Endothelial cell of umbilical vein (primary cell): Measurements from ENCODE around the gene ZP1.

ENCODE experiments used
- CTCF ChIP-seq, 2 donors: IDR thresholded peaks; 1 replicate in 1 of 2; 2 replicates in 1 of 2; pipeline ENCODE4 v1.5.1; 2011; ENCODE audit warnings: low read length in 2 of 2, mild to moderate bottlenecking in 2 of 2, moderate library complexity in 2 of 2, control low read depth in 1 of 2, inconsistent platforms in 1 of 2, low read depth in 1 of 2; ENCODE audit not compliant: insufficient read depth in 1 of 2; ENCODE audit errors: extremely low read depth in 1 of 2
- EZH2 ChIP-seq: IDR thresholded peaks from 2 replicates; pipeline ENCODE4 v1.6.1; 2012; ENCODE audit warnings: borderline replicate concordance, low read depth, mild to moderate bottlenecking, moderate library complexity, low read length, inconsistent platforms; ENCODE audit not compliant: severe bottlenecking
- FOS ChIP-seq: IDR thresholded peaks from 2 replicates; pipeline ENCODE4 v1.6.1; 2011; ENCODE audit warnings: mild to moderate bottlenecking, low read length, moderate library complexity, borderline replicate concordance; ENCODE audit not compliant: insufficient read depth
- GATA2 ChIP-seq: IDR thresholded peaks from 2 replicates; pipeline ENCODE4 v1.7.0; 2011; ENCODE audit warnings: low read depth, mild to moderate bottlenecking, moderate library complexity, mixed read lengths, low read length; ENCODE audit not compliant: insufficient read length, insufficient read depth
- JUN ChIP-seq: IDR thresholded peaks from 2 replicates; pipeline ENCODE4 v1.6.1; 2011; ENCODE audit warnings: borderline replicate concordance, low read depth; ENCODE audit not compliant: insufficient read length, insufficient read depth
- MAX ChIP-seq: IDR thresholded peaks from 2 replicates; pipeline ENCODE4 v1.6.1; 2011; ENCODE audit not compliant: insufficient read depth, insufficient read length
- MYC ChIP-seq: IDR thresholded peaks from one replicate; pipeline ENCODE4 v1.6.1; 2011; ENCODE audit warnings: mild to moderate bottlenecking, low read depth, low read length
- POLR2A ChIP-seq: IDR thresholded peaks from 2 replicates; pipeline ENCODE4 v1.6.1; 2012; ENCODE audit warnings: low read depth, mild to moderate bottlenecking, control low read depth, low read length
- POLR2AphosphoS5 ChIP-seq: IDR thresholded peaks from 2 replicates; pipeline ENCODE4 v1.6.1; 2012; ENCODE audit warnings: low read depth, mild to moderate bottlenecking, control low read depth, low read length, moderate library complexity; ENCODE audit not compliant: insufficient read depth

GRCh38 chr11:60873533-60873932, 6.2 kb downstream of the ZP1 start:
- TF ChIP-seq MAX (no peak), POLR2A (no peak), CTCF (IDR thresholded peaks at IDR 0.05; ENCODE audit: extremely low read depth in 1 of 2, insufficient read depth in 1 of 2, low read depth in 1 of 2, low read length in 2 of 2) (no peak), EZH2 (no peak), POLR2AphosphoS5 (no peak), MYC (no peak), FOS (no peak), GATA2 (no peak), JUN (no peak)
